GM20000 (cell line): ENCODE measurements around the gene HAUS7.

ENCODE experiments used
- DNase-seq: peaks from one replicate; pipeline ENCODE4 v3.0.0; 2012; ENCODE audit warnings: low spot score
- TF ChIP-seq, protein P1 (sequence below): IDR thresholded peaks from 2 replicates; pipeline ENCODE4 v1.5.1; 2012; ENCODE audit warnings: mild to moderate bottlenecking, control low read depth; ENCODE audit errors: extremely low read depth, missing control alignments

The HAUS7 gene

DNA sequence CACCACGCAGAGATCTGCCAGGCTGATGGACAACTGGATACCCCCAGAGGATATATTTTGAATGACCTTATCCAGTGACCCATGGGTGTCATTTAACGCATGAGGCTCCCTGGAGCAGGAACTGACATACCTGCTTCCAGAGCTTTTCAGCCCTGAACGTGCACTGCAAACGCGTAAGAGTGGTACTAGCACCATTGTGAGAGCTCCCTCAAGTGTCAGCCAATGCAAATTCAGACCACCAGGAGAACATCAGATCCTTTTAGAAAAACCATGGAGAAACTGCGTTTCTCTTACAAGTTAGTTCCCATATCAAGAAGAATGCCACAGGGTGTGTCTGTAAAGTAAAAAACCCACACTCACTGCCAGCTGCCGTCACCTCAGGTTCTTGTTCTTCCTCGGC, 31.8 kb downstream of the HAUS7 start:
- no peak for DNase-seq
- TF ChIP-seq, protein P1, sequence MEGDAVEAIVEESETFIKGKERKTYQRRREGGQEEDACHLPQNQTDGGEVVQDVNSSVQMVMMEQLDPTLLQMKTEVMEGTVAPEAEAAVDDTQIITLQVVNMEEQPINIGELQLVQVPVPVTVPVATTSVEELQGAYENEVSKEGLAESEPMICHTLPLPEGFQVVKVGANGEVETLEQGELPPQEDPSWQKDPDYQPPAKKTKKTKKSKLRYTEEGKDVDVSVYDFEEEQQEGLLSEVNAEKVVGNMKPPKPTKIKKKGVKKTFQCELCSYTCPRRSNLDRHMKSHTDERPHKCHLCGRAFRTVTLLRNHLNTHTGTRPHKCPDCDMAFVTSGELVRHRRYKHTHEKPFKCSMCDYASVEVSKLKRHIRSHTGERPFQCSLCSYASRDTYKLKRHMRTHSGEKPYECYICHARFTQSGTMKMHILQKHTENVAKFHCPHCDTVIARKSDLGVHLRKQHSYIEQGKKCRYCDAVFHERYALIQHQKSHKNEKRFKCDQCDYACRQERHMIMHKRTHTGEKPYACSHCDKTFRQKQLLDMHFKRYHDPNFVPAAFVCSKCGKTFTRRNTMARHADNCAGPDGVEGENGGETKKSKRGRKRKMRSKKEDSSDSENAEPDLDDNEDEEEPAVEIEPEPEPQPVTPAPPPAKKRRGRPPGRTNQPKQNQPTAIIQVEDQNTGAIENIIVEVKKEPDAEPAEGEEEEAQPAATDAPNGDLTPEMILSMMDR: no peak

DNA sequence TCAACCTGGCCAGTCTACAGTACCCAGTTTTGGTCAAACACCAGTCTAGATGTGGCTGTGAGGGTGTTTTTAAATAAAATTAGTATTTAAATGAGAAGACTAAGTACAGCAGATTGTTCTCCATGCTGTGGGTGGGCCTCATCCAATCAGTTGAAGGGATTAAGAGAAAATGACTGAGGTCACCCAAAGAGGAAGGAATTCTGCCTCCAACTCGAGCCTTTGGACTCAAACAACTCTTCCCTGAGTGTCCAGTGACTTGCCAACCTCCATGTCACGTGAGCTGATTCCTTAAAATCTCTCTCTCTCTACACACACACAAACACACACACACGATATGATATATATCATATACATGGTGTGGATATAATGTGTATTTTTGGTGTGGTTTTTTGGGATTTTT, 34.5 kb downstream of the HAUS7 start:
- TF ChIP-seq, protein P1: no peak
- no peak for DNase-seq

DNA sequence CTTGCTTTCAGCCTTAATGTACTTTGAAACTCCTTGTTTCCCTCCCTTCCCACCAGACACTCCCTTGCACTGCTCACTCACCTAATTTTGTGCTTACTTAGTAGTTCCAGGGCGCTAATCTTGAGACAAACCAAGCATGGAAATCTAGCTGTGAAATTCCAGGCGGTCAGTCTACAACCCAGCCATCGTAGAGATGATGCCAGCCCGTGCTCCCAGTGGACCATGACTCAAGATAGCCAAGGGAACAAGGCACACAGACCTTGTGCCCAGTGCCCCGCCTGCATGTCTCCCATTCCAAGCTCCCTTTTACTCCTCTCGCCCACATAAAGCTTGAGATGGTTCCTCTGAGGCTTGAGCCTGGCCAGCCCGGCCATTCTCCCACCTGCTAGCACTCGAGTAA, 35.6 kb downstream of the HAUS7 start:
- no peak for DNase-seq
- TF ChIP-seq, protein P1: no peak

DNA sequence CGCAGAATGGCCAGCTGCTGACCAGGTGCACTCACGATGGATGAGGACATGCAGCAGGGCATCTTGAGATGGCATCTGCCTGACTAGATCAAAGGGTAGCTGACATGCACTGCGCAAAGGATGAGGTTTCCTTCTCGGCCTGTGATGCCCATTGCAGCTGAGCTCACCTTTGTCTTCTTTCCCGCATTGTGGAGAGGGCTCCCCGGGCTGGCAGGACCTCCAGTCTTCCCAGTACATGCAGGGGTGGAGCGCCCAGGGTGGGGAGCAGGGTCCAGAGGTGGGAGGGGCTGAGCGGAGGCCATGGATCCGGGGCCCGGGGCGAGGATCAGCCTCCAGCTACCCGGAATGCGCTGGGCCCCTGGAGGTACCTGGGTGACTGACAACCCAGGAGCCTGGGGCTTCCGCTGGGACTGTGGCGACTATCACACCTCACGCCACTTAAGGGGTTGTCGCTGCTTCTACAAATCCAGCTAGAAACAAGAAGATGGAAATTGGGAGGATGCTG, 36.5 kb downstream of the HAUS7 start:
- no peak for DNase-seq
- TF ChIP-seq, protein P1: no peak

DNA sequence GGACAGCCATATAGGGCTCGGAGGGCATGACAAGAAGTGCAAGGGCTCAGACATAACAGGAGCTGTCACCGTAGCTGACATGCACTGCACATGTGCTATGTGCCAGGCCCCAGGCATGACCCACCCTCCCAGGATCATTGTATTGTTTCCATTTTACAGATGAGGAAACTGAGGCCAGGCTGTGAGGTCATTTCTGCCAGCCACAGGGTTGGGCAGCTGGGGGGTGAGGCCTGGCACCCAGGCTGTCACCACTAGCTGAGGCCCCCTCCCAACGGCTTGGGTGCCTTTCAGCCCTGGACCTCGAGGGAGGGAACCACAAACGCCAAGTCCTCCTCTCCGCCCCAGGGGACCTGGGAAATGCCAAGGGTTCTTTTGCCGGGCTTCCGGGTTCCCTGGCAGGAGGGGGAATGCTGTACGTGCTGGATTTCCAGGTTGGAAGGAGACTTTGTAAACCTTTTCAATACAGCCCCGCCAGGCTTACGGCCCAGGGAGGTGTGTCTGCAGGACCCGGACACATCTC, 37.2 kb downstream of the HAUS7 start:
- TF ChIP-seq, protein P1: no peak
- no peak for DNase-seq

DNA sequence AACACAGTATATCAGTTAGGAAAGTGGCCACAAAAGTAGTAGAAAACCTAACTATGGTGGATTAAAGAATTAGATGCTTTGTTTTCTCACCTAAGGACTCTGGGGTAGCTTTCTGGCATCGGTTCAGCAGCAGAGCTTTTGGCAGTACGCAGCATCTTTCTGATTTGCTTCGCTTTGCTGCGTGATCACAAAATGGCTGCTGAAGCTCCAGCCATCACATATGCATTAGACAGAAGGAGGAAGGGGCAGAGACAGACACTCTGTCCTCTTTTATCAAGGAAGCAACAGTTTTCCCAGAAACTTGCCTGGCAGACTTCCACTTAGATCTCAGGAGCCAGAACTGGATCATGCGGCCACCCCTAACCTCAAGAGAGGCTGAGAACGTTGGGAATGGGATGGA, 39.6 kb downstream of the HAUS7 start:
- no peak for DNase-seq
- TF ChIP-seq, protein P1: no peak

DNA sequence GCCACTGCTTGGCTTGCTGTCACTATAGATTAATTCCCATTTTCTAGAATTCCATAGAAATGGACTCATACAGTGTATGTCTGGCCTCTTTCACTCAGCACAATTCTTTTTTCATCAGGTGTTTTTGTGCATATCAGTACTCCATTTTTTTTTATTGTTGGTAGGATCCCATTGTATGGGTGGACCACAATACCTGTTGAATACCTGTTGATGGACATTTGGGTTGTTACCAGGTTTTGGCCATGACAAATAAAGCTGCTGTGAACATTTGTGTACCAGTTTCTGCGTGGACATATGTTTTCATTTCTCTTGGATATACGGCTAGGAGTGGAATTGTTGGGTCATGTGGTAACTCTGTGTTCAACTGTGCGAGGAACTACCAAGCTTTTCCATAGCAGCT, 44.2 kb downstream of the HAUS7 start:
- no peak for DNase-seq

More for the DNA sequence above, 44.2 kb downstream of the HAUS7 start:
- TF ChIP-seq, protein P1: no peak
